Trophoblast cell (in vitro differentiated cells and primary cell): ENCODE measurements around the gene PTPRM.

Source experiments
- DNase-seq, 2 donors: peaks; one replicate each; pipeline ENCODE4 v3.0.0-alpha.2; 2016
- H2AFZ ChIP-seq: 2 replicates; pipeline ENCODE4 v1.6.1; 2013; ENCODE audit warnings: low read length, moderate library complexity, mild to moderate bottlenecking; ENCODE audit not compliant: insufficient read depth, poor library complexity
- H2AK5ac ChIP-seq: 2 replicates; pipeline ENCODE4 v1.6.1; 2013; ENCODE audit warnings: mild to moderate bottlenecking, low read length
- H2BK120ac ChIP-seq: 2 replicates; pipeline ENCODE4 v1.6.1; 2013; ENCODE audit warnings: low read length, mild to moderate bottlenecking, moderate library complexity; ENCODE audit not compliant: insufficient read depth, poor library complexity
- H2BK12ac ChIP-seq: 2 replicates; pipeline ENCODE4 v1.6.1; 2013; ENCODE audit warnings: mild to moderate bottlenecking, low read length, moderate library complexity
- H2BK5ac ChIP-seq: 2 replicates; pipeline ENCODE4 v1.6.1; 2013; ENCODE audit warnings: low read length, low read depth, moderate library complexity, mild to moderate bottlenecking; ENCODE audit not compliant: poor library complexity
- H3K14ac ChIP-seq: 2 replicates; pipeline ENCODE4 v1.6.1; 2013; ENCODE audit warnings: mild to moderate bottlenecking, low read length
- H3K18ac ChIP-seq: 2 replicates; pipeline ENCODE4 v1.6.1; 2013; ENCODE audit warnings: mild to moderate bottlenecking, low read length
- H3K23ac ChIP-seq: 2 replicates; pipeline ENCODE4 v1.6.1; 2013; ENCODE audit warnings: low read length
- H3K27ac ChIP-seq: 2 replicates; pipeline ENCODE4 v1.5.1; 2013; ENCODE audit warnings: low read depth, mild to moderate bottlenecking, inconsistent platforms, low read length, moderate library complexity
- H3K27me3 ChIP-seq: 2 replicates; pipeline ENCODE4 v1.6.1; 2013; ENCODE audit warnings: inconsistent platforms, mild to moderate bottlenecking, low read length, moderate library complexity; ENCODE audit not compliant: insufficient read depth
- H3K36me3 ChIP-seq, 2 experiments: 1 replicate in 1 of 2; 2 replicates in 1 of 2; pipeline ENCODE4 v1.6.1; 2013; ENCODE audit warnings: low read length in 2 of 2, mild to moderate bottlenecking in 2 of 2, moderate library complexity in 1 of 2; ENCODE audit not compliant: insufficient read depth in 2 of 2, control insufficient read depth in 1 of 2
- H3K4ac ChIP-seq: 2 replicates; pipeline ENCODE4 v1.6.1; 2013; ENCODE audit warnings: low read depth, mild to moderate bottlenecking, low read length, moderate library complexity
- H3K4me1 ChIP-seq, 2 experiments: 1 replicate in 1 of 2; 2 replicates in 1 of 2; pipeline ENCODE4 v1.6.1; 2013; ENCODE audit warnings: low read length in 2 of 2, mild to moderate bottlenecking in 2 of 2, moderate library complexity in 1 of 2; ENCODE audit not compliant: insufficient read depth in 2 of 2, control insufficient read depth in 1 of 2
- H3K4me2 ChIP-seq: 2 replicates; pipeline ENCODE4 v1.6.1; 2013; ENCODE audit warnings: inconsistent platforms, mild to moderate bottlenecking, low read length, moderate library complexity
- H3K4me3 ChIP-seq: 2 replicates; pipeline ENCODE4 v1.5.1; 2013; ENCODE audit warnings: mild to moderate bottlenecking, low read depth, low read length, inconsistent platforms
- H3K79me1 ChIP-seq: one replicate; pipeline ENCODE4 v1.6.1; 2013; ENCODE audit warnings: low read length
- H3K79me2 ChIP-seq: 2 replicates; pipeline ENCODE4 v1.6.1; 2013; ENCODE audit warnings: low read length, mild to moderate bottlenecking; ENCODE audit not compliant: control insufficient read depth, insufficient read depth, poor library complexity
- H3K9ac ChIP-seq: 2 replicates; pipeline ENCODE4 v1.6.1; 2013; ENCODE audit warnings: mild to moderate bottlenecking, low read length
- H3K9me3 ChIP-seq: 2 replicates; pipeline ENCODE4 v1.6.1; 2013; ENCODE audit warnings: low read depth, mild to moderate bottlenecking, control low read depth, inconsistent platforms, low read length; ENCODE audit not compliant: insufficient read depth
- H4K12ac ChIP-seq: 2 replicates; pipeline ENCODE4 v1.6.1; 2013; ENCODE audit warnings: low read depth, mild to moderate bottlenecking, low read length, moderate library complexity
- H4K8ac ChIP-seq: 2 replicates; pipeline ENCODE4 v1.6.1; 2013; ENCODE audit warnings: low read depth, mild to moderate bottlenecking, low read length, moderate library complexity
- H4K91ac ChIP-seq: one replicate; pipeline ENCODE4 v1.6.1; 2013; ENCODE audit warnings: low read depth, mild to moderate bottlenecking, low read length, moderate library complexity
- WGBS: extraction: QIAGEN DNeasy Blood & Tissue Kit; methylation state at CpG from one replicate; pipeline ENCODE4 v1.1.7; 2013; ENCODE audit warnings: missing lambda C conversion rate; ENCODE audit not compliant: insufficient read length, insufficient coverage; ENCODE audit errors: extremely low coverage; 5-methylcytosine and 5-hydroxymethylcytosine counted together

Gene PTPRM

DNA sequence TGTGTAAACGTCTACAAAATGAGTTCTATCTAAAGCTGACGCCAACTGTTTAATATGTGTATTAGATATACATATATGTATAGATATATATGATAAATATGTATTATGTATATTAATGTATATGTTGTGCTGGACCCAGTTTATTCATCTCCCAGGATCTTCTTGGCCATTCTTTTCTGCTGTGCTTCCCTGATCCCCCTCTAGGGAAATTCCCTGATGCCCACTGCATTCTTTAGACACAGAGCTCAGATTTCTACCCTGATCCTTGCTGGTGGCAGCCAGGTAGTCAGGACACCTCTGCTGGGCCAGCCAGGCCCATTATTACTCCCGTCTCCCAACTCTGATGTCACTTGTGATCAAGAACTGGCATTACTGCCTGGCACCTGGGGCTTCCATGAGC is 292.0 kb downstream of the PTPRM start:
- H3K4ac ChIP-seq: no peak overlapping the region
- H3K18ac ChIP-seq: peak overlapping the region; percentile 29
- peaks cover 2% of the 10 kb centered on the region for H3K9me3 ChIP-seq
- no peak overlapping the region for H3K27ac ChIP-seq
- no peak overlapping the region for H3K9ac ChIP-seq
- H4K12ac ChIP-seq: no peak overlapping the region
- H2BK120ac ChIP-seq: no peak overlapping the region
- no peak overlapping the region for H4K8ac ChIP-seq
- H3K23ac ChIP-seq: no peak overlapping the region
- H3K79me2 ChIP-seq: no peaks in the 10 kb centered on the region
- no peak overlapping the region for H4K91ac ChIP-seq
- no peak overlapping the region for H2AFZ ChIP-seq
- no peaks in the 10 kb centered on the region for H3K27me3 ChIP-seq
- no CpG with 5 or more reads among the region's 3 CpGs for WGBS
- H3K4me3 ChIP-seq: peak overlapping the region; percentile 13
- H3K4me2 ChIP-seq: no peak overlapping the region
- H2BK12ac ChIP-seq: no peak overlapping the region
- H2AK5ac ChIP-seq: no peak overlapping the region
- H3K79me1 ChIP-seq: peaks cover 3% of the 10 kb centered on the region
- no peak overlapping the region for H3K14ac ChIP-seq
- DNase-seq: no peak
- no peak overlapping the region for H2BK5ac ChIP-seq
- H3K36me3 ChIP-seq: no peaks in the 10 kb centered on the region
- H3K4me1 ChIP-seq: peaks cover 5 to 18% of the 10 kb centered on the region in 2 experiments

DNA sequence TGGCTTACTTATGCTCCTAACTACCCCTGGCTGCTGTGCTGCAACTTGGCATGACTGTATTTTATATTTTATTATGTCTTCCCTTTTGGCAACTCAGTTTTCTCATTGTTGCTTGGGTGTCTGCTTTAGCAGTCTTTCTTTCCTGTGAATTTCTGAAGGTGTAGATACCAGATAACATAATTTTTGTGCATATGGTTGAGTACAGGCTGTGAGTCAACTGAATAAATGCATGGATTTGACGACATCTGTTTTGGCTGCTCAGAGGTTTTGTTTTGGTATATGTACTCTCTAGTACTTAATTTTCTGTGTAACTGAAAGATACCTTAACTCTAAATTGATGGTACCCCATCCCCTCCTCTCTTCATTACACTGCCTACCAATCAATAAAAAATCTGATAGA is 303.1 kb downstream of the PTPRM start:
- H3K79me1 ChIP-seq: peaks cover 3% of the 10 kb centered on the region
- H3K4me1 ChIP-seq: peaks cover 5 to 6% of the 10 kb centered on the region in 2 experiments
- H2BK12ac ChIP-seq: no peak overlapping the region
- no peak overlapping the region for H3K4me2 ChIP-seq
- no peak overlapping the region for H3K27ac ChIP-seq
- H3K23ac ChIP-seq: no peak overlapping the region
- WGBS: no CpG with 5 or more reads among the region's 1 CpG
- no peak overlapping the region for H3K14ac ChIP-seq
- DNase-seq: no peak
- no peaks in the 10 kb centered on the region for H3K27me3 ChIP-seq
- no peaks in the 10 kb centered on the region for H3K36me3 ChIP-seq
- no peak overlapping the region for H2AFZ ChIP-seq
- H3K79me2 ChIP-seq: no peaks in the 10 kb centered on the region
- no peak overlapping the region for H3K4ac ChIP-seq
- no peak overlapping the region for H3K18ac ChIP-seq
- no peak overlapping the region for H3K4me3 ChIP-seq
- no peak overlapping the region for H3K9ac ChIP-seq
- H2AK5ac ChIP-seq: no peak overlapping the region
- no peak overlapping the region for H4K8ac ChIP-seq
- H2BK120ac ChIP-seq: no peak overlapping the region
- no peaks in the 10 kb centered on the region for H3K9me3 ChIP-seq
- H4K12ac ChIP-seq: no peak overlapping the region
- H2BK5ac ChIP-seq: no peak overlapping the region
- H4K91ac ChIP-seq: no peak overlapping the region

DNA sequence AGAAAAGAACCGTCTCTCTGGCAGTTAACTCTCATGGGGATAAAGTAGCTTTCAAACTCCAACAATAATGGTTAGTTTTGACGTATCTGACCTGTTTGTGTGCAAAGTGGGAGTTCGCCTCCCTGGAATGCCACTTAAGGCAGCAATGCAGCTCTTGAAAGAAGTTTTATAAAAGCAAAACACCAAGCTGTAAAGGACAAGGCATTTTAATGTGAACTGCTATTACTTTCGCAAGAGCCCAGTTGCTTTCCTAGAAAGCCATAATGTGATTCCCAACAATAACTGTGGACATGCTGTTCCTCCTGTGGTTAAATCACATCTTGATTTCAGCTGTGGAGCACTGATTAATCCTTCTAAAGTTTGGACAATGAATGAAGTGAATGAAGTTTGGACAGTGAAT is 303.7 kb downstream of the PTPRM start:
- Histone ChIP-seq H3K4ac (no peak overlapping the region), H2AFZ (no peak overlapping the region), H2BK120ac (no peak overlapping the region), H2BK12ac (no peak overlapping the region), H3K14ac (no peak overlapping the region), H3K79me1 (peaks cover 3% of the 10 kb centered on the region), H3K36me3 (no peaks in the 10 kb centered on the region), H2BK5ac (no peak overlapping the region), H3K23ac (no peak overlapping the region), H4K8ac (no peak overlapping the region), H3K4me1 (peaks cover 5 to 6% of the 10 kb centered on the region in 2 experiments), H4K91ac (no peak overlapping the region), H3K27me3 (no peaks in the 10 kb centered on the region), H3K9me3 (no peaks in the 10 kb centered on the region), H3K27ac (peak overlapping the region; percentile 46), H2AK5ac (no peak overlapping the region), H3K79me2 (no peaks in the 10 kb centered on the region), H3K4me3 (no peak overlapping the region), H3K4me2 (no peak overlapping the region), H3K18ac (no peak overlapping the region), H3K9ac (no peak overlapping the region), H4K12ac (no peak overlapping the region)
- no CpG with 5 or more reads among the region's 4 CpGs for WGBS
- no peak for DNase-seq

DNA sequence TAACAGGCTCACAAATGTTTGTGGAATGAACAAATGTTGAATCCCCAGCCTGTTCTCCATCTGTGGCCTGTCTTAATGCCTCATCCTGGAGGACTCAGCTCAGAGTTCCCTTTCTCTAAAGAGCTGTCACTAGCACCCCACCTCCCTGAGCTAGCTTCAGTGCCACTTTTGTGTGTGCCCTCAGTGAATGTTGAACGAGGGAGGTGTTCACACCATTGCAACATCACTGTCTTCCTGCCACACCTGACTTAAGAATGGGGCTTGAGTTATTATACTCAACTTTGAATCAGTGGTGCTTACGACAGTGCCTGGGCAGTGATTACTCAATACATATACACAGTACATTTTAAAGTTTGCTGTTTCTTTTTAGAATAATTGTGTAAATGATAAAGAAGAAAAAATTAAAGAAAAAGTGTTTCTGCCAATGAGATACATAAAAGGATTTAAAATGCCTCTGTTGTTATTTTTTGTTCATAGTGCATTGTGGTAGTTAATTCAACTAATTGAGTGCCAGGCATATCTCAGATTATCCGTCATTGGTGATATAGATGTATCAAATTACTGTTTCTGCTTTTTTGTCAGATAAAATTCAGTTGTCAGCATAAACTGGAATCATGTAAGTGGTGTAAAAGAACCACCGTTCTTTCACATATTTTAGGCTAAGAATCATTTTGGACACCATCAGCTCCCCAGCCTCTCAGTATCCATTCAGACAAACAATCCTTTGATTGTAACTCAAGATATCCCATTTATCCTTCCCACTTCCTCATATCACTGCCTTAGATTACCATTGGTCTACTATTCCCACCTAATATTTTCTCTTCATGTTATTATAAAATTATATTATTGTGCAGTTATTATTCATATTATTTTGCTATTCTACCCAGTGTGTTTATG is 304.7 kb downstream of the PTPRM start:
- Histone ChIP-seq H2BK120ac (no peak overlapping the region), H4K12ac (no peak overlapping the region), H3K4me3 (no peak overlapping the region), H2BK5ac (no peak overlapping the region), H3K23ac (no peak overlapping the region), H3K18ac (no peak overlapping the region), H3K4me1 (peaks cover 5 to 6% of the 10 kb centered on the region in 2 experiments), H3K27me3 (no peaks in the 10 kb centered on the region), H3K79me1 (peaks cover 3% of the 10 kb centered on the region), H3K9me3 (peaks cover 2% of the 10 kb centered on the region), H3K4me2 (no peak overlapping the region), H3K14ac (no peak overlapping the region), H3K79me2 (no peaks in the 10 kb centered on the region), H3K4ac (no peak overlapping the region), H3K27ac (peak overlapping the region; percentile 46), H4K8ac (no peak overlapping the region), H4K91ac (no peak overlapping the region), H2BK12ac (peak overlapping the region; percentile 5), H3K36me3 (no peaks in the 10 kb centered on the region), H3K9ac (no peak overlapping the region), H2AFZ (no peak overlapping the region), H2AK5ac (no peak overlapping the region)
- peak in 1 of 2 donors; percentile 51 for DNase-seq
- no CpG with 5 or more reads among the region's 4 CpGs for WGBS
